ENCODE data around the gene HOXC10. TPM values are rescaled to one million over a fixed set of nuclear protein-coding genes. Genes with fewer than 3 reads are reported as not detected.
A peak's percentile ranks its signal among the peaks of the same experiment; 100 is the strongest.

HOXC10 gene
- total and polyA plus RNA-seq, 2 donors (not counting 1 experiment from before 2014, with no cell fraction given), result not detected

DNA sequence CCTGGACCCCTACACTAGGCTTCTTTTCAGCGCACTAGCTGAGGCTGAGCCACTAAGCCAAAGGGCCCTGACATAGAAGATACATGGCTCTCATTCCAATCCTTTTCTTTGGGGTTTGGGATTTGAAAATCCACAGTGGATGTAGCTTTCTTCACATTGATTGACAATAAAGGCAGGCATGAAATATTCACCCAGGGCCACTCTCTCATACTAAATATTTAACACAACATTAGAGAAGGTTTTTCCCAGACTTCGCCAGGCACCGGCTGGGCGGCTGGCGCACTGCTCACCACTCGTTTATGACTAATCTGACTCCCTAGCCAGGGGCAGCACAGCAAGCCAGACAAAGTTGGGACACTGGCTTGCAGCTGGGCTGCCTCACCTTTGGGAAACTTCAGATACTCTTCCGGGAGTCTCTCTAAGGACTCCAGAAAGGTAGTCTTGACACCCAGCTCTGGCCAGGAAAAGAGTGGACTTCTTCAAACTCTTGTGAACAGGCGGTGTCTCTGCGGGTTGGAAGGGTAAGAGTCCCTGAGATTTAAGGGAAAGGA lies 12.7 kb upstream of the HOXC10 start:
- H3K79me2 ChIP-seq (ENCODE audit: control insufficient read depth, insufficient read depth, low read length), result no peaks in the 10 kb centered on the region
- POLR2A ChIA-PET, result no interaction called here
- intact Hi-C loops (cut with micrococcal nuclease), result no loop called here
- DNase-seq, result no peak
- peaks cover 20 to 50% of the 10 kb centered on the region in 2 donors for H3K4me1 ChIP-seq (ENCODE audit: control insufficient read depth in 2 of 2, insufficient read depth in 2 of 2, low read length in 2 of 2)
- Mint-ChIP-seq H3K4me3 (no peak overlapping the region), H3K27ac (peak overlapping the region; percentile 56), H3K9me3 (ENCODE audit: insufficient read depth) (peaks cover 2% of the 10 kb centered on the region), H3K27me3 (peaks cover 88% of the 10 kb centered on the region), H3K4me1 (peaks cover 21% of the 10 kb centered on the region)
- no peak overlapping the region for H3K4me3 ChIP-seq (ENCODE audit: control extremely low read depth in 1 of 5, extremely low read depth in 1 of 5, insufficient read depth in 1 of 5, low read depth in 2 of 5, low read length in 4 of 5)
- TF ChIP-seq EZH2 (IDR thresholded peaks at IDR 0.05; ENCODE audit: borderline replicate concordance, insufficient read depth, low read depth, low read length, poor library complexity, severe bottlenecking), result no peak
- TF ChIP-seq, protein P1, sequence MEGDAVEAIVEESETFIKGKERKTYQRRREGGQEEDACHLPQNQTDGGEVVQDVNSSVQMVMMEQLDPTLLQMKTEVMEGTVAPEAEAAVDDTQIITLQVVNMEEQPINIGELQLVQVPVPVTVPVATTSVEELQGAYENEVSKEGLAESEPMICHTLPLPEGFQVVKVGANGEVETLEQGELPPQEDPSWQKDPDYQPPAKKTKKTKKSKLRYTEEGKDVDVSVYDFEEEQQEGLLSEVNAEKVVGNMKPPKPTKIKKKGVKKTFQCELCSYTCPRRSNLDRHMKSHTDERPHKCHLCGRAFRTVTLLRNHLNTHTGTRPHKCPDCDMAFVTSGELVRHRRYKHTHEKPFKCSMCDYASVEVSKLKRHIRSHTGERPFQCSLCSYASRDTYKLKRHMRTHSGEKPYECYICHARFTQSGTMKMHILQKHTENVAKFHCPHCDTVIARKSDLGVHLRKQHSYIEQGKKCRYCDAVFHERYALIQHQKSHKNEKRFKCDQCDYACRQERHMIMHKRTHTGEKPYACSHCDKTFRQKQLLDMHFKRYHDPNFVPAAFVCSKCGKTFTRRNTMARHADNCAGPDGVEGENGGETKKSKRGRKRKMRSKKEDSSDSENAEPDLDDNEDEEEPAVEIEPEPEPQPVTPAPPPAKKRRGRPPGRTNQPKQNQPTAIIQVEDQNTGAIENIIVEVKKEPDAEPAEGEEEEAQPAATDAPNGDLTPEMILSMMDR (IDR thresholded peaks at IDR 0.05), result no peak
- no peaks in the 10 kb centered on the region for H4K20me1 ChIP-seq (ENCODE audit: control insufficient read depth, insufficient read depth, low read length, poor library complexity, severe bottlenecking)
- peaks cover 0 to 73% (median 13%) of the 10 kb centered on the region in 3 donors for H3K9me3 ChIP-seq (ENCODE audit: control extremely low read depth in 1 of 3, control insufficient read depth in 2 of 3, insufficient read depth in 1 of 3, low read length in 2 of 3)
- WGBS (ENCODE audit: insufficient coverage), result 36% methylated on average over 6 of the region's 9 CpGs
- ATAC-seq (ENCODE audit: low read depth), result no peak
- no peak overlapping the region for H3K4me2 ChIP-seq (replicated peaks; ENCODE audit: low read depth, low read length, poor library complexity, severe bottlenecking)
- H3K9ac ChIP-seq (ENCODE audit: low read length), result no peak overlapping the region
- no peak overlapping the region for H2AFZ ChIP-seq (ENCODE audit: insufficient read depth, low read depth, low read length, poor library complexity, severe bottlenecking)
- CTCF ChIA-PET, result interaction anchor here (1.3 kb wide), 1 partner anchor 43 kb away, joined by 3 read pairs; no protein-coding TSS in a partner anchor
- no peak overlapping the region for H3K27ac ChIP-seq (ENCODE audit: low read length in 2 of 2)
- H3K27me3 ChIP-seq (replicated peaks in 1 of 4; ENCODE audit: control extremely low read depth in 1 of 4, control insufficient read depth in 3 of 4, insufficient read depth in 4 of 4, low read length in 3 of 4), result peaks cover 0 to 99% (median 88%) of the 10 kb centered on the region in 4 experiments
- no peaks in the 10 kb centered on the region for H3K36me3 ChIP-seq (replicated peaks in 1 of 2; ENCODE audit: control extremely low read depth in 1 of 2, control insufficient read depth in 1 of 2, extremely low read depth in 1 of 2, insufficient read depth in 2 of 2, low read length in 1 of 2)

- Histone ChIP-seq H3K36me3 (replicated peaks in 1 of 2; ENCODE audit: control extremely low read depth in 1 of 2, control insufficient read depth in 1 of 2, extremely low read depth in 1 of 2, insufficient read depth in 2 of 2, low read length in 1 of 2) (no peaks in the 10 kb centered on the region), H3K9ac (ENCODE audit: low read length) (peak within 1 kb of the TSS; percentile 51), H3K79me2 (ENCODE audit: control insufficient read depth, insufficient read depth, low read length) (no peaks in the 10 kb centered on the region), H3K4me1 (ENCODE audit: control insufficient read depth in 2 of 2, insufficient read depth in 2 of 2, low read length in 2 of 2) (peaks cover 20 to 45% of the 10 kb centered on the region in 2 donors), H3K4me2 (replicated peaks; ENCODE audit: low read depth, low read length, poor library complexity, severe bottlenecking) (peak within 1 kb of the TSS; percentile 79), H3K27me3 (replicated peaks in 1 of 4; ENCODE audit: control extremely low read depth in 1 of 4, control insufficient read depth in 3 of 4, insufficient read depth in 4 of 4, low read length in 3 of 4) (peaks cover 0 to 99% (median 88%) of the 10 kb centered on the region in 4 experiments), H3K4me3 (ENCODE audit: control extremely low read depth in 1 of 5, extremely low read depth in 1 of 5, insufficient read depth in 1 of 5, low read depth in 2 of 5, low read length in 4 of 5) (no peak within 1 kb of the TSS), H2AFZ (ENCODE audit: insufficient read depth, low read depth, low read length, poor library complexity, severe bottlenecking) (no peak within 1 kb of the TSS), H4K20me1 (ENCODE audit: control insufficient read depth, insufficient read depth, low read length, poor library complexity, severe bottlenecking) (no peaks in the 10 kb centered on the region), H3K9me3 (ENCODE audit: control extremely low read depth in 1 of 3, control insufficient read depth in 2 of 3, insufficient read depth in 1 of 3, low read length in 2 of 3) (peaks cover 0 to 69% (median 13%) of the 10 kb centered on the region in 3 donors), H3K27ac (ENCODE audit: low read length in 2 of 2) (no peak within 1 kb of the TSS)
- ATAC-seq (ENCODE audit: low read depth) (no peak), DNase-seq (no peak)
- TF ChIP-seq EZH2 (IDR thresholded peaks at IDR 0.05; ENCODE audit: borderline replicate concordance, insufficient read depth, low read depth, low read length, poor library complexity, severe bottlenecking), result no peak
- TF ChIP-seq, protein P1 (IDR thresholded peaks at IDR 0.05), result no peak
- ChIA-PET CTCF (interaction anchor here (1.0 to 1.3 kb wide), 2 partner anchors 43 to 229 kb away, joined by 3 read pairs; no protein-coding TSS in a partner anchor), POLR2A (no interaction called here)
- intact Hi-C loops (cut with micrococcal nuclease), result no loop called here
- H3K4me1 Mint-ChIP-seq, result peaks cover 21% of the 10 kb centered on the region
- peaks cover 2% of the 10 kb centered on the region for H3K9me3 Mint-ChIP-seq (ENCODE audit: insufficient read depth)
- H3K27ac Mint-ChIP-seq, result peak within 1 kb of the TSS; percentile 76
- H3K27me3 Mint-ChIP-seq, result peaks cover 87% of the 10 kb centered on the region
- peak within 1 kb of the TSS; percentile 67 for H3K4me3 Mint-ChIP-seq
- WGBS (ENCODE audit: insufficient coverage), result 12% methylated on average over 12 of the region's 21 CpGs
Measured at GRCh38 chr12:53972722-53973235, 12.2 kb upstream of the HOXC10 start, which contains the start of gene HOXC11. Gene HOXC11, plus strand, starts transcription at chr12:53973126. Its CDS starts 116 bp downstream, at chr12:53973242.
